GM12872 (cell line): ENCODE results near the gene LAMA2.

Experiments used
- CTCF ChIP-seq: IDR thresholded peaks from 3 replicates; pipeline ENCODE4 v1.5.1; 2011; ENCODE audit warnings: low read depth, mild to moderate bottlenecking, low read length, moderate library complexity; ENCODE audit not compliant: insufficient read depth

The LAMA2 gene

GRCh38 chr6:129340983-129341382, 458.0 kb downstream of the LAMA2 start:
- no peak for TF ChIP-seq CTCF

- no peak for TF ChIP-seq CTCF
Measured at GRCh38 chr6:129342243-129342642, 459.3 kb downstream of the LAMA2 start.

GRCh38 chr6:129342796-129343195, 459.9 kb downstream of the LAMA2 start:
- TF ChIP-seq CTCF, result no peak

- TF ChIP-seq CTCF, result no peak
Measured at GRCh38 chr6:129344379-129344778, 461.4 kb downstream of the LAMA2 start.

- no peak for TF ChIP-seq CTCF
Measured at GRCh38 chr6:129345890-129346289, 463.0 kb downstream of the LAMA2 start.

GRCh38 chr6:129346964-129347363, 464.0 kb downstream of the LAMA2 start:
- TF ChIP-seq CTCF, result no peak

GRCh38 chr6:129350278-129350677, 467.3 kb downstream of the LAMA2 start:
- TF ChIP-seq CTCF, result no peak

GRCh38 chr6:129351807-129352206, 468.9 kb downstream of the LAMA2 start:
- TF ChIP-seq CTCF, result no peak
